Measurements from ENCODE around the gene HPX. TPM values are rescaled to one million over a fixed set of nuclear protein-coding genes. Genes with fewer than 3 reads are reported as not detected.

The HPX gene
- total RNA-seq, 2 experiments from 2014 or later, result not detected

- CTCF ChIA-PET, result interaction anchor here (0.7 to 2.2 kb wide), 5 partner anchors 30 to 232 kb away, joined by 3 to 5 read pairs (median 4); partner anchors contain the start of gene APBB1
- POLR2A ChIA-PET, result interaction anchor here (0.5 to 1.4 kb wide), 5 partner anchors 8 to 54 kb away, joined by 3 to 6 read pairs (median 3); partner anchors contain the start of genes APBB1 and TIMM10B
Measured at GRCh38 chr11:6473451-6474412, 32.9 kb upstream of the HPX start, which contains the start of gene TRIM3. TRIM3 (minus strand) TSS chr11:6473941; CDS start chr11:6465695, 8,246 bp downstream.

- POLR2A ChIA-PET, result interaction anchor here (1.2 to 1.4 kb wide), 2 partner anchors 9 to 53 kb away, joined by 3 to 5 read pairs; partner anchors contain the start of gene APBB1
- CTCF ChIA-PET, result interaction anchor here (0.8 to 1.7 kb wide), 4 partner anchors 29 to 233 kb away, joined by 3 to 4 read pairs (median 4); no protein-coding TSS in a partner anchor
Measured at GRCh38 chr11:6472934-6473333, 32.1 kb upstream of the HPX start.

- POLR2A ChIA-PET, result no interaction called here
- CTCF ChIA-PET, result no interaction called here
Measured at GRCh38 chr11:6469599-6469998, 28.8 kb upstream of the HPX start.

- ChIA-PET POLR2A (no interaction called here), CTCF (interaction anchor here (0.8 to 1.7 kb wide), 2 partner anchors 62 to 90 kb away, joined by 3 to 7 read pairs; no protein-coding TSS in a partner anchor)
Measured at GRCh38 chr11:6468712-6469495, 28.1 kb upstream of the HPX start.

- CTCF ChIA-PET, result interaction anchor here (1.0 kb wide), 1 partner anchor 80 kb away, joined by 4 read pairs; no protein-coding TSS in a partner anchor
- POLR2A ChIA-PET, result interaction anchor here (0.9 kb wide), 1 partner anchor 16 kb away, joined by 6 read pairs; no protein-coding TSS in a partner anchor
Measured at GRCh38 chr11:6459099-6459450, 18.3 kb upstream of the HPX start.

GRCh38 chr11:6458352-6459098 is 17.7 kb upstream of the HPX start:
- ChIA-PET CTCF (interaction anchor here (1.0 kb wide), 1 partner anchor 79 kb away, joined by 4 read pairs; no protein-coding TSS in a partner anchor), POLR2A (no interaction called here)

- CTCF ChIA-PET, result no interaction called here
Measured at GRCh38 chr11:6457581-6458320, 17.0 kb upstream of the HPX start.

GRCh38 chr11:6456361-6457073 is 15.7 kb upstream of the HPX start:
- ChIA-PET CTCF (no interaction called here), POLR2A (no interaction called here)

More at GRCh38 chr11:6457581-6458320, 17.0 kb upstream of the HPX start:
- POLR2A ChIA-PET, result no interaction called here

- ChIA-PET POLR2A (no interaction called here), CTCF (interaction anchor here (1.1 kb wide), 1 partner anchor 12 kb away, joined by 3 read pairs; no protein-coding TSS in a partner anchor)
Measured at GRCh38 chr11:6455070-6455469, 14.3 kb upstream of the HPX start.

- ChIA-PET CTCF (interaction anchor here (1.4 to 2.0 kb wide), 2 partner anchors 10 to 15 kb away, joined by 4 to 8 read pairs; no protein-coding TSS in a partner anchor), POLR2A (no interaction called here)
Measured at GRCh38 chr11:6453152-6453551, 12.4 kb upstream of the HPX start.

GRCh38 chr11:6452219-6452618 is 11.4 kb upstream of the HPX start:
- ChIA-PET CTCF (no interaction called here), POLR2A (no interaction called here)

- ChIA-PET CTCF (interaction anchor here (0.6 to 12.5 kb wide), 2 partner anchors 74 to 75 kb away, joined by 3 to 195 read pairs; no protein-coding TSS in a partner anchor), POLR2A (no interaction called here)
Measured at GRCh38 chr11:6448574-6448973, 7.8 kb upstream of the HPX start.

- CTCF ChIA-PET, result interaction anchor here (0.6 to 12.5 kb wide), 23 partner anchors 8 to 203 kb away, joined by 3 to 195 read pairs (median 4); partner anchors contain the start of gene APBB1
- POLR2A ChIA-PET, result interaction anchor here (1.1 kb wide), 1 partner anchor 64 kb away, joined by 6 read pairs; no protein-coding TSS in a partner anchor
Measured at GRCh38 chr11:6443269-6444003, 2.6 kb upstream of the HPX start.

GRCh38 chr11:6442441-6442840 is 1.7 kb upstream of the HPX start:
- CTCF ChIA-PET, result interaction anchor here (0.7 to 12.5 kb wide), 9 partner anchors 11 to 91 kb away, joined by 3 to 195 read pairs (median 7); no protein-coding TSS in a partner anchor

GRCh38 chr11:6438979-6439571 is 1.7 kb downstream of the HPX start:
- CTCF ChIA-PET, result interaction anchor here (0.6 to 12.5 kb wide), 7 partner anchors 12 to 1105 kb away, joined by 3 to 195 read pairs (median 3); partner anchors contain the start of gene APBB1
- POLR2A ChIA-PET, result interaction anchor here (0.5 kb wide), 1 partner anchor 36 kb away, joined by 3 read pairs; no protein-coding TSS in a partner anchor

More at GRCh38 chr11:6442441-6442840, 1.7 kb upstream of the HPX start:
- POLR2A ChIA-PET, result no interaction called here

GRCh38 chr11:6437993-6438392 is 2.8 kb downstream of the HPX start:
- ChIA-PET CTCF (interaction anchor here (1.0 to 12.5 kb wide), 4 partner anchors 15 to 84 kb away, joined by 3 to 195 read pairs (median 4); no protein-coding TSS in a partner anchor), POLR2A (no interaction called here)

Measured in activated CD8-positive, alpha-beta memory T cell treated with anti-CD3 and anti-CD28 coated beads for 36 hours (primary cell).